ENCODE results near the gene ETNK1.
"Not testable (repeated sequence)": the region's sequence is repeated elsewhere in the genome, so short reads cannot be mapped to it uniquely, and the experiment has no call there.

ETNK1 gene, protein sequence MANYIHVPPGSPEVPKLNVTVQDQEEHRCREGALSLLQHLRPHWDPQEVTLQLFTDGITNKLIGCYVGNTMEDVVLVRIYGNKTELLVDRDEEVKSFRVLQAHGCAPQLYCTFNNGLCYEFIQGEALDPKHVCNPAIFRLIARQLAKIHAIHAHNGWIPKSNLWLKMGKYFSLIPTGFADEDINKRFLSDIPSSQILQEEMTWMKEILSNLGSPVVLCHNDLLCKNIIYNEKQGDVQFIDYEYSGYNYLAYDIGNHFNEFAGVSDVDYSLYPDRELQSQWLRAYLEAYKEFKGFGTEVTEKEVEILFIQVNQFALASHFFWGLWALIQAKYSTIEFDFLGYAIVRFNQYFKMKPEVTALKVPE

GRCh38 chr12:22624870-22625761 lies at the start of gene ETNK1:
Gene ETNK1 (plus strand): TSS chr12:22625171. CDS start chr12:22625431, 260 bp downstream.
- peak; percentile 49 to 76 (median 50) for DNase-seq (ENCODE audit: low read depth in 3 of 3, low spot score in 1 of 3)

GRCh38 chr12:22576065-22576464 lies 48.9 kb upstream of the ETNK1 start:
- no peak for DNase-seq (ENCODE audit: low read depth in 3 of 3, low spot score in 1 of 3)

DNA sequence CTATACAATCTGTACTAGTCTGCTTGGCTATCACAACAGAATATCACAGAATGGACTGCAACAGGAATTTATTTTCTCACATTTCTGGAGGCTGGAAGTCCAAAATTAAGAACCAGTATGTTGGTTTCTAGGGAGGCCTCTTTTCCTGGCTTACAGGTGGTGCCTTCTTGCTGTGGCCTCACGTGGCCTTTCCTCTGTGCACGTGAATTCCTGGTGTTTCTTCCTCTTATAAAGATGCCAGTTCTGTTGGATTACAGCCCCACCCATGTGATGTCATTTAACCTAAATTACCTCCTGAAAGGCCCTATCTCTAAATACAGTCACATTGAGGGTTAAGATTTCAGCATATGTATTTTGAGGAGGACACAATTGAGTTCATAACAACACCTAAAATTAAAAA lies 48.5 kb upstream of the ETNK1 start:
- DNase-seq (ENCODE audit: low read depth in 3 of 3, low spot score in 1 of 3), result no peak

DNA sequence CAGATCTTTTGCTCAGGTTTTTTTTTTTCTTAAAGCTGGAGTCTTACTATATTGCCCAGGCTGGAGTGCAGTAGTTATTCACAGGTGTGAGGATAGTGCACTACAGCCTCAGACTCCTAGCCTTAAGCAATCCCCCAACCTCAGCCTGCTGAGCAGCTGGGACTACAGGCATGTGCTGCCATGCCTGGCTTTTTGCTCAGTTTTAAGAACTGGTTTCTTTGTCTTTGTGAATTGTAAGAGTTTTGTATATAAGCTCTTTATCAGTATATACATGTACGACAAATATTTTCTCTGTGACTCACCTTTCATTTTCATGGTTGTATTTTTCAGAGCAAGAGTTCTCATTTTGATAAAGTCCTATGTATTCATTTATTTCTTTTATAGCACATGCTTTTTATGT lies 47.3 kb upstream of the ETNK1 start:
- no peak for DNase-seq (ENCODE audit: low read depth in 3 of 3, low spot score in 1 of 3)

- DNase-seq (ENCODE audit: low read depth in 3 of 3, low spot score in 1 of 3), result no peak
Measured at GRCh38 chr12:22578328-22578727, 46.6 kb upstream of the ETNK1 start.

- DNase-seq (ENCODE audit: low read depth in 3 of 3, low spot score in 1 of 3), result no peak
Measured at GRCh38 chr12:22588817-22589216, 36.2 kb upstream of the ETNK1 start.

DNA sequence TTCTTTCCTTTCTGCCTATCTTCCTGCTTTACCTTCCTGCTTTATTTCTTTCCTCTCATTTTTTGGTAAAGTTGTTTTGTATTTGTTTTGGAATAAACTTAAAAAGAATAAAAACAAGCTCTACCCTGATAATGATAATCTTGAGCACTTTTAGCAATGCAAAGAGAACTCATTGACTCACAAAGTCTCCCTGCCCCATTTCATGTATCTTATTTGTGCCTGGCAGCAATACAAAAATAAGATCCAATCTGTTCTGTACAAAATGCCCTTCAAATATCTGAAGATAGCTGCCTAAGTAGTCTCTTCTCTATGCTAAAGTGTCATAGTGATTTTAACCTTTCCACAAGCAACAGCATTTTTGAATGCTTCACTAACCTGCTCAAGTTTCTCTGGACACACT lies 31.1 kb upstream of the ETNK1 start:
- no peak for DNase-seq (ENCODE audit: low read depth in 3 of 3, low spot score in 1 of 3)

- DNase-seq (ENCODE audit: low read depth in 3 of 3, low spot score in 1 of 3), result not testable (repeated sequence)
Measured at GRCh38 chr12:22597539-22597938, 27.4 kb upstream of the ETNK1 start.

GRCh38 chr12:22598141-22598762 lies 26.7 kb upstream of the ETNK1 start:
- DNase-seq (ENCODE audit: low read depth in 3 of 3, low spot score in 1 of 3), result no peak

DNA sequence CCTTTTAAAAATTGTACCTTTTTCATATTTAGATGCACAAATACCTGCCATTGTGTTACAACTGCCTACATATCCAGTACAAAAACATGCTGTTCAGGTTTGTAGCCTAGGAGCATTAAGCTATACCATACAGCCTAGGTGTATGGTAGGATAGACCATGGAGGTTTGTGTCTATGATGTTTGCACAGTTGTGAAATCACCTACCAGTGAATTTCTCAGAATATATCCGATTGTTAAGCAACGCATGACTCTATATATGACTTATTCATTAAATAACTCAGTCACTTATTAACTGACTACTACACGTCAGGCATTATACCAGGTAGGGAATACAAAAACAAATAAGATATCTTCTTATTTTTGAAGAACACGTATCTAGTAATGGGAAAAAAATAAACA lies 26.2 kb upstream of the ETNK1 start:
- DNase-seq (ENCODE audit: low read depth in 3 of 3, low spot score in 1 of 3), result no peak

- DNase-seq (ENCODE audit: low read depth in 3 of 3, low spot score in 1 of 3), result no peak
Measured at GRCh38 chr12:22600181-22600580, 24.8 kb upstream of the ETNK1 start.

DNA sequence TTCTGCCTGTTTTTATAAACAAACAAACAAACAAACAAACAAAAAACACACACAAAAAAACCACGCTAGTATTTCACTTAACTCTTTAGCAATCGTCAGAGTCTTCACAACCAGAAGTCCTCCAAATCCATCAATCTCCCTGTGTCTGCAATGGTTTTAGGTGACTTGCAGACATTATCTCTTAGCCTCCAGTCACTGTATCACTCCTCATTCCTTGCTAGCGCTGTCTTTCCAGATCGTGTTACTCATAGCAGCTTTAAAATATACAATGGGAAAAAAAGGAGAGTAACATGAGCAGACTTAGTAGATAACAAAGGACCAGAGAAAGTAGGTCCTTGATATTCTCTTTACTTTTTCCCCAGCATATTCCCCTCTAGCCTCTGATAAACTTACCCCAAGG lies 15.5 kb upstream of the ETNK1 start:
- no peak for DNase-seq (ENCODE audit: low read depth in 3 of 3, low spot score in 1 of 3)

DNA sequence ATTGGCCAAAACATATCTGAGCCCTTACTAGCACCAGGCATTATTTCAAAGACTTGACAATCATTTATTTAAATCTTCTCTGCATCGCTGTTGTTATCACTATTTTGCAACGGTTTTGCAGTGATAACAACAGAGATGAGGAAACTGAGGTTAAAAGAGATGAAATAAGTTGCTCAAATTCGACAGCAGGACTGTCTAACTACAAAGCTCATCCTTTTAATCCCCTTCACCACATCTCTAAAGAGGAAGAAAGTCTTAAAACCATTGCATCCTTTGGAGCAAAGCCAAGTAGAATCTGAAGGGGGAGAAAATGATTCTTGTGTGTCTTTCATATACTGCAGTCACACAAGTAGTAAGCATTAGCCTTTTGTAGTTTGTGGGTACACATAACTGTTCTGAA lies 14.8 kb upstream of the ETNK1 start:
- no peak for DNase-seq (ENCODE audit: low read depth in 3 of 3, low spot score in 1 of 3)

DNA sequence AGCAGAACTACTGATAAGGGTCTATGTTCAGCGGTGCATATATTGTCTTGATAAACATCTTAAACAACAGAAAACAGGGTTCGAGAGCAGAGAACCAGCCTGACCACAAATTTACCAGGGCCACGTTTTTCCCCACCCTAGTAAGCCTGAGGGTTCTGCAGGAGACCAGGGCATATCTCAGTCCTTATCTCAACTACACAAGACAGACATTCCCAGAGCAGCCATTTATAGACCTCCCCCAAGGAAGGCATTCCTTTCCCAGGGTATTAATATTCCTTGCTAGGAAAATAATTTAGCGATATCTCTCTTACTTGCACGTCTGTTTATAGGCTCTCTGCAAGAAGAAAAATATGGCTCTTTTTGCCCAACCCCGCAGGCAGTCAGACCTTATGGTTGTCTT lies 12.1 kb upstream of the ETNK1 start:
- DNase-seq (ENCODE audit: low read depth in 3 of 3, low spot score in 1 of 3), result not testable (repeated sequence)

- no peak for DNase-seq (ENCODE audit: low read depth in 3 of 3, low spot score in 1 of 3)
Measured at GRCh38 chr12:22615963-22616501, 8.9 kb upstream of the ETNK1 start.

DNA sequence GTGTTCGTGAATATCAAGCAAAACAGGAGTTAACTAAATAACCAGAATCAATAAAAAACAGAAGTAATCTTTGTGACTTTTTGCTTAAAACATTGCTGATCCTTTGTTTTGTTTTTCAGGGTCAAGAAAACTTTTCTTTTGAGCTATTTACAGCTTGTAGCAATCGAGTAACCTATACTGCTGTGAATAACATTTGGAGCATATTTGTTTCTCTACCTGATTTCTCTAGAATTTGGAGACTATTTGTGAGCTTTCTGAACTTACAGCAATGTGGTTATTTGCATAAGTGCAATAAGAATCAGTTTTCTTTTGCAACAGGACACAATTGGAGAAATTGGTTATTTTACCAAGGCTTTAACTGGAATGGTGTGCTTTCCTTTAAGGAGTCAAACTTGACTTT lies 7.3 kb upstream of the ETNK1 start:
- no peak for DNase-seq (ENCODE audit: low read depth in 3 of 3, low spot score in 1 of 3)

DNA sequence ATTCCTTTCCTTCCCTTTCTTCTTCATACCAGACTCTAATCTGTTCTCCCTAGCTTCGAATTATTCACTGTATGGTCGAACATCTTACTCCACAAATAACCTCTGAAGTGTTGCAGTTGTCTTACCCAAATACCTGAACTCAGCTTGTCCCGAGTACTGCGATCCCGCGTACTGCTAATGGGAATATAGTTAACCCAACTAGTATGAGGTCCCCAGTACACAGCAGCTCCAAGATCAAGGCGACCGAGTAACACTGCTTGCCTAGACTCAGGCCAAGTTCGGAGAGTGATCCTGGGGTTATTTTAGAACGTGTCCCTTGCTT lies 462 bp upstream of the ETNK1 start:
- DNase-seq (ENCODE audit: low read depth in 3 of 3, low spot score in 1 of 3), result no peak

DNA sequence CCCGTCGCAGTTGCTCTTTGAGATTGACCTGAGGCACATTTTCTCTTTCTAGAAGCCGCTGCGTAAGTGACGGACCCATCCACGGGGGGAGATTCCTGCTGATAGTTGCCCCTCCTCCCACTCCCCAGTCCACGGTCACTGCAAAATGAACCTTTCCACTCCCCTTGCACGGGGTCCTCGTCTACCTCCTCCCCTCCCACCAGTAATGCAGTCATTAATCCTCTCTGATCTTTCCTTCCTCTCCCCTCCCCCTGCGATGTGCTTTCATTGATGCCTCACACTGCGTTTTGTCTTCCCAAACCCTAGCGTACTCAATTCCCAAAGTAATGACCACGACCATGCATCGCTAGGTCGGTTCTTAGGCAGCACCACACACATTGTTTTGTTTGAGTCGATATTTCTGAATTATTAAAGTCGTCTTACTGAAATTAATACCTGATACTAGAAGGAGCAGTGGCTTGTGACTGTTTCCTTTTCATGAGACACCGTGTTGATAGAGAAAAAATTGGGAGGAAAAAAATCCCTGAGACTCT lies 857 bp downstream of the ETNK1 start:
- no peak for DNase-seq (ENCODE audit: low read depth in 3 of 3, low spot score in 1 of 3)

DNA sequence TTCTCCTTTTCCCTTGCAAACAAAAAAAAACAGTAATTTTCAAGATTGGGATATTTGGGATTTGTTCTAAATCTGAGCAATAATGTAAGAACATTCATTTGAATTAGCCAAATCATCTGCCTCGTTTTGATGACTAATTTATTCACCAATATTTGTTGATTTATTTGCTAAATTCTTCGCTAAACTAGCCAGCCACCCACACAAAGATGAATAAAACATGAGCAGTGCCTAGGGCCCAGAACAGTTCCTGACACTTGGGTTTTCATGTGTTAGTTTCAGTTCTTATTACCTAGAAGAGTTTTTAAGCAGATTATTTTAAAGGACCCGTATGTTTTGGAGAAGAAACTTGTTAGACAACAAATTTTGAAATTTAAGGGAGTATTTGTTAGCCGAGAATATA lies 1.4 kb downstream of the ETNK1 start:
- no peak for DNase-seq (ENCODE audit: low read depth in 3 of 3, low spot score in 1 of 3)

DNA sequence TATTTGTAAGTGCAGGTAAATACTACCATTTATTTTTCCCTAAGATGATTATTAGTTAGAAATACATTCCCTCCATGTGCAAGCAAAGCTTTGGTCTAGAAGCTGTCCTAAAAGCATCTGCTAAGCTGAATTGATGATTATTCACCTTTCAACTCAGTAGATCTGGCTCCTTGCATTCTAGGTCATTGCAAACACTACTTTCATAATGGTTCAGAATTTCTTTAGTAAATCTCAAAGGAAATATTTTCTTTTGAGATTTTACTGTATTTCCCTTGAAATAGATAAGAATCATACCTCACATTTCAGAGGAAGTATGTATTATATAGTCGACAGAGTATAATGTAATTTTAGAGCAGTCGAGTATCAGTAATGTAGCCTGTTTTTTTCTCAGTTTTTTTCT lies 2.4 kb downstream of the ETNK1 start:
- no peak for DNase-seq (ENCODE audit: low read depth in 3 of 3, low spot score in 1 of 3)

- DNase-seq (ENCODE audit: low read depth in 3 of 3, low spot score in 1 of 3), result no peak
Measured at GRCh38 chr12:22628228-22628627, 3.3 kb downstream of the ETNK1 start.

Data from stimulated activated CD4-positive, alpha-beta T cell treated with anti-CD3 and anti-CD28 coated beads, TNF-alpha, amount 100 ng/mL, for 1 hour (primary cell).